Sigmoid colon (tissue), 7 donors: ENCODE measurements around the gene ATP5PO. TPM values are rescaled to one million over a fixed set of nuclear protein-coding genes. Genes with fewer than 3 reads are reported as not detected.

Source experiments
- DNase-seq: peaks from one replicate; pipeline ENCODE4 v3.0.0-alpha.2; 2019
- H3K27ac ChIP-seq, 4 donors: fragments of 200-600 bp; sonication (generic); one replicate each; pipeline ENCODE4 v1.5.1; 2016 to 2019; ENCODE audit warnings: mild to moderate bottlenecking in 1 of 4
- H3K27me3 ChIP-seq, 3 donors: fragments of 200-600 bp; sonication (generic); one replicate each; pipeline ENCODE4 v1.5.1; 2019; ENCODE audit warnings: mild to moderate bottlenecking in 1 of 3
- H3K36me3 ChIP-seq, 4 donors: fragments of 200-600 bp; sonication (generic); one replicate each; pipeline ENCODE4 v1.5.1; 2016 to 2019
- H3K4me1 ChIP-seq, 4 donors: fragments of 200-600 bp; sonication (generic); one replicate each; pipeline ENCODE4 v1.5.1; 2017 to 2019
- H3K4me3 ChIP-seq, 4 donors: fragments of 200-600 bp; sonication (generic); one replicate each; pipeline ENCODE4 v1.5.1; 2017 to 2019; ENCODE audit warnings: mild to moderate bottlenecking in 2 of 4, moderate library complexity in 1 of 4
- H3K9me3 ChIP-seq, 4 donors: fragments of 200-600 bp in 3 of 4; sonication (generic) in 3 of 4; one replicate each; pipeline versions ENCODE4 v1.5.1 to v1.6.1; 2013 to 2019
- EP300 ChIP-seq, 4 donors: sonication (generic); formaldehyde crosslinking; IDR thresholded peaks; one replicate each; pipeline ENCODE4 v1.6.1; 2017; ENCODE audit warnings: antibody characterized with exemption in 4 of 4
- POLR2A ChIP-seq, 2 donors: fragments of 450-650 bp; IDR thresholded peaks; one replicate each; pipeline ENCODE4 v1.6.1; 2016; ENCODE audit warnings: antibody characterized with exemption in 2 of 2, mild to moderate bottlenecking in 2 of 2, moderate library complexity in 2 of 2
- POLR2AphosphoS5 ChIP-seq, 4 donors: sonication (generic); formaldehyde crosslinking; IDR thresholded peaks; one replicate each; pipeline ENCODE4 v1.6.1; 2017; ENCODE audit warnings: antibody characterized with exemption in 4 of 4
- WGBS, 2 donors: extraction: QIAGEN DNeasy Blood & Tissue Kit; methylation state at CpG; one replicate each; pipeline ENCODE4 v1.1.7; 2013; 5-methylcytosine and 5-hydroxymethylcytosine counted together
- intact Hi-C: fragments of 100-400 bp; cut with DNase I; formaldehyde crosslinking; loops from one replicate; pipeline ENCODE4 v1.15.1; 2023
- polyA plus RNA-seq, 3 donors: library from polyadenylated mRNA; stranded (reverse); fragments of 200-250 nt; gene quantifications; one replicate each; pipeline ENCODE4 v1.2.3, GENCODE V29; 2013
- total RNA-seq, 4 donors: library from RNA; depleted of rRNA; stranded (reverse); fragments of >200 nt; gene quantifications; one replicate each; pipeline ENCODE4 v1.1.0, GENCODE V29; 2016
- TF ChIP-seq, protein P1 (sequence below), 4 experiments: fragments of 450-650 bp in 3 of 4; fragments of 200-600 bp in 1 of 4; IDR thresholded peaks; one replicate each; pipeline ENCODE4 v1.5.1; 2016 to 2019; ENCODE audit warnings: antibody characterized with exemption in 4 of 4, mild to moderate bottlenecking in 3 of 4, moderate library complexity in 2 of 4
- donor health status: healthy with polysubstance abuse.
- donor health status: Bipolar disorder and iron deficiency.
- donor health status: healthy.

Gene ATP5PO
- total and polyA plus RNA-seq, 7 donors: 277 to 742 (median 414) TPM

- TF ChIP-seq, protein P1, sequence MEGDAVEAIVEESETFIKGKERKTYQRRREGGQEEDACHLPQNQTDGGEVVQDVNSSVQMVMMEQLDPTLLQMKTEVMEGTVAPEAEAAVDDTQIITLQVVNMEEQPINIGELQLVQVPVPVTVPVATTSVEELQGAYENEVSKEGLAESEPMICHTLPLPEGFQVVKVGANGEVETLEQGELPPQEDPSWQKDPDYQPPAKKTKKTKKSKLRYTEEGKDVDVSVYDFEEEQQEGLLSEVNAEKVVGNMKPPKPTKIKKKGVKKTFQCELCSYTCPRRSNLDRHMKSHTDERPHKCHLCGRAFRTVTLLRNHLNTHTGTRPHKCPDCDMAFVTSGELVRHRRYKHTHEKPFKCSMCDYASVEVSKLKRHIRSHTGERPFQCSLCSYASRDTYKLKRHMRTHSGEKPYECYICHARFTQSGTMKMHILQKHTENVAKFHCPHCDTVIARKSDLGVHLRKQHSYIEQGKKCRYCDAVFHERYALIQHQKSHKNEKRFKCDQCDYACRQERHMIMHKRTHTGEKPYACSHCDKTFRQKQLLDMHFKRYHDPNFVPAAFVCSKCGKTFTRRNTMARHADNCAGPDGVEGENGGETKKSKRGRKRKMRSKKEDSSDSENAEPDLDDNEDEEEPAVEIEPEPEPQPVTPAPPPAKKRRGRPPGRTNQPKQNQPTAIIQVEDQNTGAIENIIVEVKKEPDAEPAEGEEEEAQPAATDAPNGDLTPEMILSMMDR (IDR thresholded peaks at IDR 0.05): no peak
- TF ChIP-seq POLR2AphosphoS5 (IDR thresholded peaks at IDR 0.05) (no peak), EP300 (IDR thresholded peaks at IDR 0.05) (no peak), POLR2A (IDR thresholded peaks at IDR 0.05) (no peak)
- intact Hi-C loops: loop anchor here (2.0 kb wide), 1 partner anchor 251 kb away; the partner anchor contains the start of gene ITSN1
- Histone ChIP-seq H3K4me3 (no peak overlapping the region), H3K4me1 (peaks cover 0 to 20% (median 15%) of the 10 kb centered on the region in 4 donors), H3K27me3 (no peaks in the 10 kb centered on the region), H3K36me3 (no peaks in the 10 kb centered on the region), H3K27ac (no peak overlapping the region), H3K9me3 (no peaks in the 10 kb centered on the region)
- 93 to 97% methylated on average over 4 of the region's 4 CpGs for WGBS, 2 donors
- DNase-seq: no peak
Observed at GRCh38 chr21:33893917-33894316, 21.7 kb downstream of the ATP5PO start.

GRCh38 chr21:33892853-33893252 is 22.8 kb downstream of the ATP5PO start:
- 88 to 89% methylated on average over 8 of the region's 8 CpGs for WGBS, 2 donors
- intact Hi-C loops: no loop called here
- no peaks in the 10 kb centered on the region for H3K9me3 ChIP-seq
- H3K27me3 ChIP-seq: no peaks in the 10 kb centered on the region
- no peak for DNase-seq
- H3K4me3 ChIP-seq: no peak overlapping the region
- H3K27ac ChIP-seq: no peak overlapping the region
- no peaks in the 10 kb centered on the region for H3K36me3 ChIP-seq
- no peak for TF ChIP-seq POLR2A (IDR thresholded peaks at IDR 0.05)
- TF ChIP-seq EP300 (IDR thresholded peaks at IDR 0.05): no peak
- no peak for TF ChIP-seq POLR2AphosphoS5 (IDR thresholded peaks at IDR 0.05)
- TF ChIP-seq, protein P1 (IDR thresholded peaks at IDR 0.05): no peak
- peaks cover 0 to 13% (median 10%) of the 10 kb centered on the region in 4 donors for H3K4me1 ChIP-seq

DNA sequence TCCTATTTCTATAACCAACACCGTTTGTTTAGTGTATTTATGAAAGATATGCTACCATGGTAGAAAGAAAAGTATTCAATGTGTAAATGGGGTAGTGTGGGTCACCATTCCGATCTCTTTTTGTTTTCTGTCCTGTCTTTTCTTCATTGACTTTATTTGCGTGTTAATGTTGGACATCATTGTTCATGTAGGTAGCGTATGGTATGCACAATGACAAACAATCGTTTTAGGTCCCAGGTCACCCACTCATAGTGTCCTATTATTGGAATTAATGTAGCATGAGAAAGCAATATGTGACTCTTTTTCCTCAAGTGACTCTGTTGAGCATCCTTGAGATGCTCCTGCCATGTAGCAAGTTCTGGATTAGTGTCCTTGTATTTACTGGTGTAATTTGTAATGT is 25.4 kb downstream of the ATP5PO start:
- Histone ChIP-seq H3K4me3 (no peak overlapping the region), H3K36me3 (no peaks in the 10 kb centered on the region), H3K27ac (no peak overlapping the region), H3K27me3 (no peaks in the 10 kb centered on the region), H3K4me1 (peaks cover 0 to 13% (median 10%) of the 10 kb centered on the region in 4 donors), H3K9me3 (no peaks in the 10 kb centered on the region)
- no peak for DNase-seq
- TF ChIP-seq EP300 (IDR thresholded peaks at IDR 0.05): no peak
- no peak for TF ChIP-seq POLR2AphosphoS5 (IDR thresholded peaks at IDR 0.05)
- no peak for TF ChIP-seq POLR2A (IDR thresholded peaks at IDR 0.05)
- TF ChIP-seq, protein P1 (IDR thresholded peaks at IDR 0.05): no peak
- intact Hi-C loops: no loop called here
- 89 to 92% methylated on average over 5 of the region's 5 CpGs for WGBS, 2 donors

DNA sequence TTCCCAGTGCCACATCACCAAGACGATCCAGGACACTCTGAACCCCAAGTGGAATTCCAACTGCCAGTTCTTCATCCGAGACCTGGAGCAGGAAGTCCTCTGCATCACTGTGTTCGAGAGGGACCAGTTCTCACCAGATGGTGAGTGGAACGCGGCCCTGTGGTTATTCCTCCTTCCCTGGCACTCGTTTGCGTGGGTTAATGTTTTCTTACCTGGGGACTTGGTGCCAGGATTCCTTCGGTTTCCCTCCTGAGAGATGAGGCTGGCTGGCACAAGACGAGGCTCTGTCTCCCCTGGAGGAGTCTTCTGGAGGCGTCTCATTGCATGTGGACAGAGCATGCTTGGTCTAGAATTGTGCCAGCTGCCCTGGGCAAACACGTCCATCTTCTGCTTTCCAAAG is 29.3 kb downstream of the ATP5PO start:
- intact Hi-C loops: no loop called here
- Histone ChIP-seq H3K4me3 (no peak overlapping the region), H3K27ac (no peak overlapping the region), H3K9me3 (no peaks in the 10 kb centered on the region), H3K4me1 (peaks cover 0 to 5% (median 0%) of the 10 kb centered on the region in 4 donors), H3K27me3 (no peaks in the 10 kb centered on the region), H3K36me3 (no peaks in the 10 kb centered on the region)
- no peak for TF ChIP-seq POLR2A (IDR thresholded peaks at IDR 0.05)
- TF ChIP-seq, protein P1 (IDR thresholded peaks at IDR 0.05): no peak
- no peak for TF ChIP-seq EP300 (IDR thresholded peaks at IDR 0.05)
- no peak for TF ChIP-seq POLR2AphosphoS5 (IDR thresholded peaks at IDR 0.05)
- peak; percentile 36 for DNase-seq
- 85 to 89% methylated on average over 11 of the region's 11 CpGs for WGBS, 2 donors

DNA sequence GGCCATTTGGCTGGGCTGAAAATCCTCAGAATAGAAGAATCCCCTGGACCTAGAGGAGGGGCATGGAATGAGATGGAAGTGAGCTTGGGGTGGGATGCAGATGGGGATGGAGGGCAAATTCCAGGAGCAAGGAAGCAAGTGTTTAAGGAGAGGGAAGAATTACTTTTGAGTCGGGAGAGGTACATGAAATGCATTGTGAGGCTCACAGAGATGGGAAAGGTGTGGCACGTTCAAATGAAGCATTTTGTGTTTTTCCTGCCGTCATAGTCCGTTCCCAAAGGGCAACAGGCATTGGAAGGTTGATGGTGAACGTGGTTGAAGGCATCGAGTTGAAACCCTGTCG is 30.5 kb downstream of the ATP5PO start:
- TF ChIP-seq, protein P1 (IDR thresholded peaks at IDR 0.05): no peak
- no peak for TF ChIP-seq EP300 (IDR thresholded peaks at IDR 0.05)
- no peak for TF ChIP-seq POLR2A (IDR thresholded peaks at IDR 0.05)
- TF ChIP-seq POLR2AphosphoS5 (IDR thresholded peaks at IDR 0.05): no peak
- intact Hi-C loops: no loop called here
- Histone ChIP-seq H3K27ac (no peak overlapping the region), H3K36me3 (no peaks in the 10 kb centered on the region), H3K4me1 (peaks cover 0 to 5% (median 0%) of the 10 kb centered on the region in 4 donors), H3K4me3 (no peak overlapping the region), H3K9me3 (no peaks in the 10 kb centered on the region), H3K27me3 (no peaks in the 10 kb centered on the region)
- no peak for DNase-seq
- 92 to 93% methylated on average over 7 of the region's 7 CpGs for WGBS, 2 donors
